IPS-18c (cell line): Measurements from ENCODE around the gene ACSL3.

Experiments
- H3K4me3 ChIP-seq: 2 replicates; pipeline ENCODE4 v1.7.0; 2013; ENCODE audit warnings: low read depth, mild to moderate bottlenecking, low read length, moderate library complexity; ENCODE audit not compliant: insufficient read depth
- H3K9me3 ChIP-seq: one replicate; pipeline ENCODE4 v1.6.1; 2013; ENCODE audit warnings: mild to moderate bottlenecking, low read length, moderate library complexity; ENCODE audit not compliant: control insufficient read depth, insufficient read depth

The ACSL3 gene

GRCh38 chr2:222893716-222894115 lies 32.9 kb downstream of the ACSL3 start:
- no peak overlapping the region for H3K4me3 ChIP-seq
- no peaks in the 10 kb centered on the region for H3K9me3 ChIP-seq

DNA sequence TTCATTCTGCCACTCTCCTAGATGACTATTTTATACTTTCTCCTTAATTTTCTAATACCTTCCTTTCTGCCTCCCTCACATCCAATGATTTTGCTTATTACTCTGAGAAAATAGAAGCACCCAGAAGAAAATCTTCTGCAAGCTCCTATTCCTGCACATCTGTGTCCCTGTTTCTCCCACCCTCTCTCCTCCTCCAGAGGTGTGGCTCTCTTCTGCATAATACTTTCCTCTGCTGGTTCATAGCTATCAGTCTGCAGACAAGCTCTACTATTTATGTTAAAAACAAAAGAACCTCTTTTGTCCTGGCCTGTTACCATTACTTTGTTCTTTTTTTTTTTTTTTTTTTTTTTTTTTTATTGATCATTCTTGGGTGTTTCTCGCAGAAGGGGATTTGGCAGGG lies 34.3 kb downstream of the ACSL3 start:
- Histone ChIP-seq H3K4me3 (no peak overlapping the region), H3K9me3 (no peaks in the 10 kb centered on the region)

GRCh38 chr2:222897898-222898297 lies 37.1 kb downstream of the ACSL3 start:
- H3K9me3 ChIP-seq, result no peaks in the 10 kb centered on the region
- H3K4me3 ChIP-seq, result no peak overlapping the region

DNA sequence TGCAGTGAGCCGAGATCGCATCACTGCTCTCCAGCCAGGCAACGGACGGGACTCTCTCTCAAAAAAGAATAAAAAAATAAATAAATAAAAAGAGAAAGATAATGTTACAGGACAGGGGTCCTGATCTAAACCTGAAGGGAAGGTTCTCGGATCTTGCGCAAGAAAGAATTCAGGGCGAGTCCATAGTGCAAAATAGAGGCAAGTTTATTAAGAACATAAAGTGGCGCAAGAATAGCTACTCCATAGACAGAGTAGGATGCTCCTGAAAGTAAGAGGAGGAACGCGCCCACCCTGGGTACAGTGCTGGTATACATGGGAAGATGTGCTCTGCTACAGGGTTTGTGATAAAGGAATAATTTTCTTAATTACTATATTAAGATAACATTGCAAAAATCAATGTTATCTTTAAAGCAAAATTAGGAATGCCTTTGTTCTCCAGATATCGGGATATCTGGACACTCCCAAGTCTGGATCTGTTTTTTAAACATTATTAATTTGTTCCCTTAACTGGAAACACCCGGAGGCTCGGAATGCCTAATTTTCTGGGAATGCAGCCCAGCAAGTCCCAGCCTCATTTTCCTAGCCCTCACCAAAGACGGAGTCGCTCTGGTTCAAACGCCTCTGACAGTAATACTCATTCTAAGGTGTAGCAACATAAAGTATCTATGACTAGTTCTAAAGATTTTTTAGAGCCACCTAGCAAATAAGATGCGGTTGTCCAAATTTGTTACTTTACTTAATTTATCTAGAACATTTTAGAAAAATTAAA lies 38.8 kb downstream of the ACSL3 start:
- H3K4me3 ChIP-seq, result no peak overlapping the region

GRCh38 chr2:222900354-222900753 lies 39.5 kb downstream of the ACSL3 start:
- Histone ChIP-seq H3K4me3 (no peak overlapping the region), H3K9me3 (no peaks in the 10 kb centered on the region)

More for the DNA sequence above, 38.8 kb downstream of the ACSL3 start:
- H3K9me3 ChIP-seq, result no peaks in the 10 kb centered on the region

DNA sequence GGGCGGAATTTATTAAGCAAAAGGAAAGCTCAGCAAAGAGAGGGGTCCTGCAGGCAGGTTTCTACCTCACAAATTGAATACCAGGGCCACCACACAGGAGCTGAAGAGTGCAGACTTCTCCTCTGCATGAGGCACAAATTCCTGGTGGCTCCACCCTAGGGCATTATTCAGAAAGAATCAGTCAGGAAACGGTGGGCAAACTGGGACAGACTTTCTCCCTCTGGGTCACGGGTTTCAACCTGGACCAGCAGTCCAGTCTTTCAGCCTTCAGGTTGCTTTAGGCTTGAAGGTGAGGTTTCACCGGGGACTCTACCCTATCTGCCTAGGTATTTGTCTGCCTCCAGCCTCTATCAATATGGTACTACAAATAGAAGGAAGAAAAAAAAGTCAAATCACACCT lies 41.8 kb downstream of the ACSL3 start:
- Histone ChIP-seq H3K4me3 (no peak overlapping the region), H3K9me3 (no peaks in the 10 kb centered on the region)

GRCh38 chr2:222903234-222904220 lies 42.7 kb downstream of the ACSL3 start:
- H3K4me3 ChIP-seq, result no peak overlapping the region
- H3K9me3 ChIP-seq, result no peaks in the 10 kb centered on the region

DNA sequence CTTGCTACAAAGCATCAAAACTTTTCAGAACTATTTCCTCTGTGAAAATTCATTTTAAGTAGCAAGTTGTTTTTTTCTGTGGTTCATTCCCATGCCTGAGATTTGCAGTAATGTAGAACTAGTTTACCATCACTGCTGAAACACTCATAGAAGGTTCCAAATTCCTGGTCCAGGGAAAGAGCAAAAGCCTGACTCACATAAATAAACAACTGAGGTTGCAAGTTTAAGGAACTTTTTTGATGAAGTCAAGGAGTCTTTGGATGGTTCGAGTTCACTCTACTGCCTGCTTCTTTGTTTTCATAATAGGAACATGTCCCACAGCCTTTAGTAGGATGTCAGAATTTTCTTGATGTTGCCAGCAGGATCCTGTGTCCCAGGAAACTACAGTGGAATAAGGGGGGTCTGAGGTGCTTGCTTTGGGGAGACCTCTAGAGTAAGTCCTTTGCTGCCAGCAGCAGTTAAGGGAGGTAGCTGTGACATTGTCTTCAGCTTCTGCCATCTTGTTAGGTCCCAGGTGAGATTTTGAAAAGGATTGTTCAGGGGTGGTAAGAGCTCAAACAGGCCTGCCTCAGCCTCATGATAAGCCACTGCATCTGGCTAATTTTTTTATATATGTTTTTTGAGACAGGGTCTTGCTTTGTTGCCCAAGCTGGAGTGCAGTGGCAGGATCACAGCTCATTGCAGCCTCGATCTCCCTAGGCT lies 43.9 kb downstream of the ACSL3 start:
- Histone ChIP-seq H3K4me3 (no peak overlapping the region), H3K9me3 (no peaks in the 10 kb centered on the region)

GRCh38 chr2:222907048-222907447 lies 46.2 kb downstream of the ACSL3 start:
- Histone ChIP-seq H3K9me3 (no peaks in the 10 kb centered on the region), H3K4me3 (no peak overlapping the region)

GRCh38 chr2:222907790-222908441 lies 47.1 kb downstream of the ACSL3 start:
- Histone ChIP-seq H3K4me3 (no peak overlapping the region), H3K9me3 (no peaks in the 10 kb centered on the region)

DNA sequence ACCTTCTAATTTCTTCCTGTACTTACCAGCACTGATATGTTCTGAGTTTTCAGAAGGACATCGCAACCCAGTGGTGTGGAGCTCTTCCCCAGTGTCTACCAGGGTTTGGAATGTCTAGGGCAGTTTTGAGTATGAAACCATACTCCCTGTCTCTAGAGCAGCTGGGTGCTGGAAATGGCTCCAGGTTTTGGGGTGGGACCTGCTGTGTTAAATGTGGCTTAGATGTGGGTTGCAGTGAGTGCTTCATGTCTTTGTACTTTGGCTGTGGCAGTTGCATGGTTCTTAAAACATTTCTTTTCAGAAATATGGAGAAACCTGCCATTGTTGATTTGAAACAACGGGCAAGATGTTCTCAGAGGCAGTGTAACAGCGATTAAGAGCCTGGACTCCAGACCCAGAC lies 48.5 kb downstream of the ACSL3 start:
- no peak overlapping the region for H3K4me3 ChIP-seq
- no peaks in the 10 kb centered on the region for H3K9me3 ChIP-seq

GRCh38 chr2:222912117-222912516 lies 51.3 kb downstream of the ACSL3 start:
- Histone ChIP-seq H3K9me3 (no peaks in the 10 kb centered on the region), H3K4me3 (no peak overlapping the region)

DNA sequence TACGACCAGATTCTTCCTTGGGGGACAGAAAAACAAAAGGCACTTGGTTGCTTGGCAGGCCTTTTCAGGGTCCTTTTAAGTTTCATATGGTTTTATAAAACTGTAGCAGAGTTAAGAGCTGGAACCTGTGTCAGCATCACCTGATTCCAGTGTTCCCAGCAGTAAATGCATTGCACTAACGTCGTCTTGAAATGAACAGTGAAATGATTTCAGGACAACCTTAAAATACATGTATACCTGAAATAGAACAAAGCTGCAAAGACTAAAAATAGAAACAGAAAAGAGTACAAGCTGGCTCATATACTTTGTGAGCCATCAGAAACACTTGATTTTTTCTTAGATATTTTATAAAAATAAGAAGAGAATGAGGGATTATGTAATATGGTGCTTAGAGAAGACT lies 51.9 kb downstream of the ACSL3 start:
- Histone ChIP-seq H3K4me3 (no peak overlapping the region), H3K9me3 (no peaks in the 10 kb centered on the region)

GRCh38 chr2:222915092-222915957 lies 54.5 kb downstream of the ACSL3 start:
- H3K4me3 ChIP-seq, result no peak overlapping the region
- H3K9me3 ChIP-seq, result no peaks in the 10 kb centered on the region

DNA sequence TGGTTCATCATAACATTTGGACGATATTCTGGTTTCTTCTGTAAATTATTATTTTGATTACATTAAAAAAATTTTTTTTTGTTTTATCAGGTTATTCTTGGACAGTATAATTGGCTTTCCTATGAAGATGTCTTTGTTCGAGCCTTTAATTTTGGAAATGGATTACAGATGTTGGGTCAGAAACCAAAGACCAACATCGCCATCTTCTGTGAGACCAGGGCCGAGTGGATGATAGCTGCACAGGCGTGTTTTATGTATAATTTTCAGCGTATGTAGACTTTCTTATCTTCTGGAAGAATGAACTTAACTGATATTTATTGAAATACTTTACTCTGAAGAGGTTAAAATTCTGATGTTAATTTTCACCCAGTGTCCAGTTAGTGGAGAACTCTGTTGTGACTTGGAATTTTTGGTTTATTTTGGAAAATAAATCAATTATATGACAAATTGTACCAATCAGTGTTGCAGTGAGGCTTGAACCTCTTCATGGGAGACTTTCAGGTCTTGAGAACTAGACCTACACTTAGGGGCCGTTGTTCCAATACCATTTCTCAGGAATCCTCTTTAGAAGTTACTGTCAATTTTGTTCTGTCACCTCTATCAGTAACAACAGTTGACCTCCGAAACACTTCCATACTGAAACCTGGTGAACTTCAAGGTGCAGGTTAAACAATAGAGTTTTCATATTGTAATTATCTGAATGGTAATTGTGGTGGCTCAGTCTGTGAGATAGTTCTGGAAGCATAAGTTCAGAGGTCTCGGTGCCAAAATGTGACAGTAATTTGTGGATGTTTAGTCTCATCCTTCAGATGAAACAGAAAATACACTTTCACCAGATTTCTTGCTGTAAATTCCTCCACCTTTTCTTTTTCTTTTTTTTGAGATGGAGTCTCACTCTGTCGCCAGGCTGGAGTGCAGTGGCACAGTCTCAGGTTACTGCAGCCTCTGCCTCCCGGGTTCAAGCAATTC lies 55.7 kb downstream of the ACSL3 start:
- Histone ChIP-seq H3K9me3 (no peaks in the 10 kb centered on the region), H3K4me3 (no peak overlapping the region)
